Sigmoid colon (tissue), 7 donors: ENCODE measurements around the gene TBC1D8B. TPM values are rescaled to one million over a fixed set of nuclear protein-coding genes. Genes with fewer than 3 reads are reported as not detected.
"Not testable (repeated sequence)": the region's sequence is repeated elsewhere in the genome, so short reads cannot be mapped to it uniquely, and the experiment has no call there.

Experiments used
- DNase-seq: peaks from one replicate; pipeline ENCODE4 v3.0.0-alpha.2; 2019
- H3K27ac ChIP-seq, 4 donors: fragments of 200-600 bp; sonication (generic); one replicate each; pipeline ENCODE4 v1.5.1; 2016 to 2019; ENCODE audit warnings: mild to moderate bottlenecking in 1 of 4
- H3K27me3 ChIP-seq, 3 donors: fragments of 200-600 bp; sonication (generic); one replicate each; pipeline ENCODE4 v1.5.1; 2019; ENCODE audit warnings: mild to moderate bottlenecking in 1 of 3
- H3K36me3 ChIP-seq, 4 donors: fragments of 200-600 bp; sonication (generic); one replicate each; pipeline ENCODE4 v1.5.1; 2016 to 2019
- H3K4me1 ChIP-seq, 4 donors: fragments of 200-600 bp; sonication (generic); one replicate each; pipeline ENCODE4 v1.5.1; 2017 to 2019
- H3K4me3 ChIP-seq, 4 donors: fragments of 200-600 bp; sonication (generic); one replicate each; pipeline ENCODE4 v1.5.1; 2017 to 2019; ENCODE audit warnings: mild to moderate bottlenecking in 2 of 4, moderate library complexity in 1 of 4
- H3K9me3 ChIP-seq, 4 donors: fragments of 200-600 bp in 3 of 4; sonication (generic) in 3 of 4; one replicate each; pipeline versions ENCODE4 v1.5.1 to v1.6.1; 2013 to 2019
- CTCF ChIP-seq, 4 experiments: fragments of 450-650 bp in 3 of 4; fragments of 200-600 bp in 1 of 4; IDR thresholded peaks; one replicate each; pipeline ENCODE4 v1.5.1; 2016 to 2019; ENCODE audit warnings: antibody characterized with exemption in 4 of 4, mild to moderate bottlenecking in 3 of 4, moderate library complexity in 2 of 4
- EP300 ChIP-seq, 4 donors: sonication (generic); formaldehyde crosslinking; IDR thresholded peaks; one replicate each; pipeline ENCODE4 v1.6.1; 2017; ENCODE audit warnings: antibody characterized with exemption in 4 of 4
- POLR2A ChIP-seq, 2 donors: fragments of 450-650 bp; IDR thresholded peaks; one replicate each; pipeline ENCODE4 v1.6.1; 2016; ENCODE audit warnings: antibody characterized with exemption in 2 of 2, mild to moderate bottlenecking in 2 of 2, moderate library complexity in 2 of 2
- POLR2AphosphoS5 ChIP-seq, 4 donors: sonication (generic); formaldehyde crosslinking; IDR thresholded peaks; one replicate each; pipeline ENCODE4 v1.6.1; 2017; ENCODE audit warnings: antibody characterized with exemption in 4 of 4
- WGBS, 2 donors: extraction: QIAGEN DNeasy Blood & Tissue Kit; methylation state at CpG; one replicate each; pipeline ENCODE4 v1.1.7; 2013; 5-methylcytosine and 5-hydroxymethylcytosine counted together
- intact Hi-C: fragments of 100-400 bp; cut with DNase I; formaldehyde crosslinking; loops from one replicate; pipeline ENCODE4 v1.15.1; 2023
- polyA plus RNA-seq, 3 donors: library from polyadenylated mRNA; stranded (reverse); fragments of 200-250 nt; gene quantifications; one replicate each; pipeline ENCODE4 v1.2.3, GENCODE V29; 2013
- total RNA-seq, 4 donors: library from RNA; depleted of rRNA; stranded (reverse); fragments of >200 nt; gene quantifications; one replicate each; pipeline ENCODE4 v1.1.0, GENCODE V29; 2016
- donor health status: healthy with polysubstance abuse.
- donor health status: Bipolar disorder and iron deficiency.
- donor health status: healthy.

The TBC1D8B gene
- total and polyA plus RNA-seq, 7 donors = 3.3 to 9.4 (median 5.3) TPM

- H3K36me3 ChIP-seq = no peaks in the 10 kb centered on the region
- WGBS, 2 donors = 54 to 86% methylated on average over 7 of the region's 7 CpGs
- no peaks in the 10 kb centered on the region for H3K4me1 ChIP-seq
- H3K27me3 ChIP-seq = peaks cover 0 to 3% (median 0%) of the 10 kb centered on the region in 3 donors
- no peak for DNase-seq
- intact Hi-C loops = no loop called here
- H3K27ac ChIP-seq = no peak overlapping the region
- no peak overlapping the region for H3K4me3 ChIP-seq
- H3K9me3 ChIP-seq = no peaks in the 10 kb centered on the region
- TF ChIP-seq POLR2AphosphoS5 (IDR thresholded peaks at IDR 0.05) = no peak
- no peak for TF ChIP-seq POLR2A (IDR thresholded peaks at IDR 0.05)
- TF ChIP-seq CTCF (IDR thresholded peaks at IDR 0.05) = no peak
Measured at GRCh38 chrX:106783716-106784115, 18.8 kb upstream of the TBC1D8B start.

- no peaks in the 10 kb centered on the region for H3K27me3 ChIP-seq
- H3K4me1 ChIP-seq = no peaks in the 10 kb centered on the region
- H3K36me3 ChIP-seq = no peaks in the 10 kb centered on the region
- DNase-seq = no peak
- WGBS, 2 donors = 3 to 6% methylated on average over 1 of the region's 1 CpG
- intact Hi-C loops = no loop called here
- no peak overlapping the region for H3K27ac ChIP-seq
- TF ChIP-seq EP300 (IDR thresholded peaks at IDR 0.05) (no peak), CTCF (IDR thresholded peaks at IDR 0.05) (no peak), POLR2AphosphoS5 (IDR thresholded peaks at IDR 0.05) (no peak), POLR2A (IDR thresholded peaks at IDR 0.05) (no peak)
- no peaks in the 10 kb centered on the region for H3K9me3 ChIP-seq
- H3K4me3 ChIP-seq = no peak overlapping the region
Measured at GRCh38 chrX:106791495-106791894, 11.0 kb upstream of the TBC1D8B start.

- no peaks in the 10 kb centered on the region for H3K4me1 ChIP-seq
- TF ChIP-seq CTCF (IDR thresholded peaks at IDR 0.05) = no peak
- no peak for TF ChIP-seq EP300 (IDR thresholded peaks at IDR 0.05)
- TF ChIP-seq POLR2A (IDR thresholded peaks at IDR 0.05) = no peak
- no peak for TF ChIP-seq POLR2AphosphoS5 (IDR thresholded peaks at IDR 0.05)
- peak overlapping the region; percentile 44 to 67 (median 61) for H3K4me3 ChIP-seq
- intact Hi-C loops = loop anchor here (5.0 kb wide), 1 partner anchor 190 kb away; the partner anchor contains the start of gene RADX
- no peak for DNase-seq
- 1 to 4% methylated on average over 11 of the region's 11 CpGs for WGBS, 2 donors
- no peaks in the 10 kb centered on the region for H3K36me3 ChIP-seq
- no peaks in the 10 kb centered on the region for H3K9me3 ChIP-seq
- peak overlapping the region in 3 of 4 donors; percentile 9 to 56 (median 37) for H3K27ac ChIP-seq
- no peaks in the 10 kb centered on the region for H3K27me3 ChIP-seq
Measured at GRCh38 chrX:106802063-106802387, 448 bp upstream of the TBC1D8B start.

- Histone ChIP-seq H3K4me1 (no peaks in the 10 kb centered on the region), H3K4me3 (no peak overlapping the region), H3K36me3 (no peaks in the 10 kb centered on the region), H3K27me3 (no peaks in the 10 kb centered on the region), H3K9me3 (no peaks in the 10 kb centered on the region), H3K27ac (no peak overlapping the region)
- 81 to 83% methylated on average over 7 of the region's 7 CpGs for WGBS, 2 donors
- intact Hi-C loops = no loop called here
- no peak for DNase-seq
- no peak for TF ChIP-seq CTCF (IDR thresholded peaks at IDR 0.05)
- TF ChIP-seq POLR2A (IDR thresholded peaks at IDR 0.05) = no peak
- TF ChIP-seq POLR2AphosphoS5 (IDR thresholded peaks at IDR 0.05) = no peak
- no peak for TF ChIP-seq EP300 (IDR thresholded peaks at IDR 0.05)
Measured at GRCh38 chrX:106811131-106811910, 8.8 kb downstream of the TBC1D8B start.

- intact Hi-C loops = not testable (repeated sequence)
Measured at GRCh38 chrX:106812930-106813329, 10.5 kb downstream of the TBC1D8B start.

GRCh38 chrX:106814093-106814492, 11.6 kb downstream of the TBC1D8B start:
- DNase-seq, H3K27me3 ChIP-seq, H3K27ac ChIP-seq, H3K36me3 ChIP-seq, H3K4me3 ChIP-seq, intact Hi-C loops, H3K9me3 ChIP-seq, H3K4me1 ChIP-seq: not testable (repeated sequence)
- WGBS, 2 donors = 84 to 90% methylated on average over 3 of the region's 3 CpGs

More at GRCh38 chrX:106812930-106813329, 10.5 kb downstream of the TBC1D8B start:
- H3K27me3 ChIP-seq, H3K36me3 ChIP-seq, H3K9me3 ChIP-seq, H3K27ac ChIP-seq, DNase-seq, H3K4me1 ChIP-seq, H3K4me3 ChIP-seq: not testable (repeated sequence)
- 94 to 98% methylated on average over 5 of the region's 5 CpGs for WGBS, 2 donors
